GM12878 (cell line): ENCODE data around the gene AOPEP. TPM values are rescaled to one million over a fixed set of nuclear protein-coding genes. Genes with fewer than 3 reads are reported as not detected.

Experiments
- ATAC-seq: fragments of 200-7000 bp; cut with Tn5 transposase; 3 replicates; pipeline ENCODE4 v1.9.1; 2020; ENCODE audit warnings: mild to moderate bottlenecking, moderate library complexity
- BruUV-seq: library from RNA; stranded (reverse); fragments of 400-500 nt; replicated peaks from 2 replicates; lab custom pipeline; 2021; lab: Mats Ljungman, UMichigan
- CTCF ChIA-PET: fragments of 300-600 bp; sonication (Branson Sonifier 250); formaldehyde crosslinking; extraction: SDS; loops from one replicate; lab custom pipeline; 2021; ENCODE audit warnings: inconsistent platforms; lab: Yijun Ruan, JAX
- POLR2A ChIA-PET: fragments of 350-600 bp; formaldehyde crosslinking; extraction: SDS; loops from one replicate; lab custom pipeline; 2021; ENCODE audit warnings: inconsistent platforms; lab: Charles Lee
- RAD21 ChIA-PET: fragments of 300-600 bp; sonication (Branson Sonifier 250); formaldehyde crosslinking; loops from one replicate; lab custom pipeline; 2023; ENCODE audit warnings: antibody characterized with exemption; ENCODE audit not compliant: unreplicated experiment; lab: Charles Lee
- SMC1A ChIA-PET: fragments of 300-600 bp; sonication (Branson Sonifier 250); formaldehyde crosslinking; loops from one replicate; lab custom pipeline; 2023; ENCODE audit not compliant: unreplicated experiment, uncharacterized antibody; lab: Charles Lee
- DNase-seq: peaks from one replicate; pipeline ENCODE4 v3.0.0-alpha.2; 2011; ENCODE audit warnings: low read depth, low spot score
- FAIRE-seq: peaks from 3 replicates; lab custom pipeline; 2011; peaks lifted over from hg19 to GRCh38; lab: Jason Lieb, UNC
- H2AFZ ChIP-seq: 2 replicates; pipeline ENCODE4 v1.6.0; 2011; ENCODE audit warnings: low read depth, low read length, control low read depth; ENCODE audit not compliant: control insufficient read depth
- H3K27ac ChIP-seq: 2 replicates; pipeline ENCODE4 v1.5.1; 2011; ENCODE audit warnings: control low read depth; ENCODE audit not compliant: control insufficient read depth, insufficient read depth
- H3K27me3 ChIP-seq, 2 experiments: replicated peaks in 1 of 2; 2 replicates each; pipeline versions ENCODE4 v1.6.0 to v1.6.1; 2011; ENCODE audit warnings: low read length in 1 of 2; ENCODE audit not compliant: control insufficient read depth in 2 of 2, insufficient read depth in 2 of 2
- H3K36me3 ChIP-seq, 2 experiments: 2 replicates each; pipeline ENCODE4 v1.5.1; 2011; ENCODE audit warnings: low read length in 1 of 2; ENCODE audit not compliant: control insufficient read depth in 2 of 2, insufficient read depth in 2 of 2
- H3K4me1 ChIP-seq: 2 replicates; pipeline ENCODE4 v1.6.1; 2011; ENCODE audit warnings: mild to moderate bottlenecking, low read length, moderate library complexity, mixed read lengths; ENCODE audit not compliant: control insufficient read depth, insufficient read depth
- H3K4me2 ChIP-seq: 2 replicates; pipeline ENCODE4 v1.6.0; 2011; ENCODE audit warnings: control low read depth; ENCODE audit not compliant: control insufficient read depth, insufficient read depth
- H3K4me3 ChIP-seq: fragments of 200-600 bp; sonication (generic); 2 replicates; pipeline ENCODE4 v1.5.1; 2016
- H3K79me2 ChIP-seq: 2 replicates; pipeline ENCODE4 v1.6.0; 2011; ENCODE audit warnings: low read length; ENCODE audit not compliant: control insufficient read depth, insufficient read depth
- H3K9ac ChIP-seq: 2 replicates; pipeline ENCODE4 v1.8.0; 2011; ENCODE audit warnings: low read length, control low read depth, mixed read lengths; ENCODE audit not compliant: control insufficient read depth, insufficient read depth
- H3K9me3 ChIP-seq: replicated peaks from 3 replicates; pipeline ENCODE4 v1.5.1; 2011; ENCODE audit warnings: mild to moderate bottlenecking, low read length; ENCODE audit not compliant: control insufficient read depth, insufficient read depth
- H4K20me1 ChIP-seq: 2 replicates; pipeline ENCODE4 v1.6.0; 2011; ENCODE audit not compliant: control insufficient read depth, insufficient read depth
- ATF7 ChIP-seq: fragments of 450-650 bp; IDR thresholded peaks from 2 replicates; pipeline ENCODE4 v1.6.1; 2016; ENCODE audit warnings: low read depth, mild to moderate bottlenecking
- BHLHE40 ChIP-seq, 2 experiments: fragments of 450-650 bp in 1 of 2; IDR thresholded peaks; 2 replicates each; pipeline ENCODE4 v1.6.1; 2011 to 2017; ENCODE audit warnings: low read depth in 2 of 2, borderline replicate concordance in 1 of 2, improper control_type of control experiment in 1 of 2, low read length in 1 of 2, mild to moderate bottlenecking in 1 of 2
- CREM ChIP-seq: IDR thresholded peaks from 2 replicates; pipeline ENCODE4 v1.6.1; 2014; ENCODE audit warnings: antibody characterized with exemption, low read depth
- EGR1 ChIP-seq, 2 experiments: IDR thresholded peaks; 1 replicate in 1 of 2; 2 replicates in 1 of 2; pipeline ENCODE4 v1.6.1; 2011 to 2012; ENCODE audit warnings: low read depth in 2 of 2, low read length in 2 of 2, borderline replicate concordance in 1 of 2, mild to moderate bottlenecking in 1 of 2, moderate library complexity in 1 of 2
- FOXM1 ChIP-seq: IDR thresholded peaks from 2 replicates; pipeline ENCODE4 v1.6.1; 2012; ENCODE audit warnings: low read depth, mild to moderate bottlenecking, inconsistent platforms, low read length, moderate library complexity
- HDAC2 ChIP-seq: fragments of 200-600 bp; sonication (generic); IDR thresholded peaks from 2 replicates; pipeline ENCODE4 v1.6.1; 2017
- JUNB ChIP-seq: IDR thresholded peaks from 2 replicates; pipeline ENCODE4 v1.6.1; 2016; ENCODE audit warnings: antibody characterized with exemption, mild to moderate bottlenecking
- NFYB ChIP-seq: IDR thresholded peaks from 2 replicates; pipeline ENCODE4 v1.6.1; 2011; ENCODE audit warnings: low read depth, mild to moderate bottlenecking, low read length, improper control_type of control experiment, moderate library complexity; ENCODE audit not compliant: insufficient read depth
- RB1 ChIP-seq: fragments of 450-650 bp; formaldehyde crosslinking; IDR thresholded peaks from 2 replicates; pipeline ENCODE4 v1.6.1; 2017; ENCODE audit warnings: mild to moderate bottlenecking, borderline replicate concordance
- RELA ChIP-seq: fragments of 450-650 bp; IDR thresholded peaks from 2 replicates; pipeline ENCODE4 v1.8.0; 2014; ENCODE audit warnings: borderline replicate concordance; ENCODE audit not compliant: partially characterized antibody
- REST ChIP-seq: IDR thresholded peaks from 2 replicates; pipeline ENCODE4 v1.6.1; 2012; ENCODE audit warnings: mild to moderate bottlenecking, low read depth, low read length
- SMARCA5 ChIP-seq: fragments of 450-650 bp; IDR thresholded peaks from 2 replicates; pipeline ENCODE4 v1.6.1; 2017; ENCODE audit warnings: mild to moderate bottlenecking
- SMC3 ChIP-seq: IDR thresholded peaks from 2 replicates; pipeline ENCODE4 v1.6.1; 2011; ENCODE audit warnings: low read length, improper control_type of control experiment, borderline replicate concordance
- SRF ChIP-seq, 2 experiments: IDR thresholded peaks; 2 replicates each; pipeline ENCODE4 v1.6.1; 2011; ENCODE audit warnings: low read depth in 2 of 2, low read length in 2 of 2, mild to moderate bottlenecking in 1 of 2, moderate library complexity in 1 of 2
- STAT1 ChIP-seq: fragments of 450-650 bp; conservative IDR thresholded peaks from 2 replicates; pipeline ENCODE4 v1.6.1; 2014; ENCODE audit warnings: antibody characterized with exemption, mild to moderate bottlenecking
- SUZ12 ChIP-seq: fragments of 200-600 bp; sonication (generic); IDR thresholded peaks from one replicate; pipeline ENCODE4 v1.6.1; 2018; ENCODE audit warnings: antibody characterized with exemption, mild to moderate bottlenecking; ENCODE audit not compliant: unreplicated experiment
- YBX1 ChIP-seq: fragments of 450-650 bp; IDR thresholded peaks from 2 replicates; pipeline ENCODE4 v1.6.1; 2016; ENCODE audit warnings: antibody characterized with exemption
- ZNF687 ChIP-seq: fragments of 450-650 bp; IDR thresholded peaks from 2 replicates; pipeline ENCODE4 v1.6.1; 2017; ENCODE audit warnings: mild to moderate bottlenecking, moderate library complexity
- WGBS: methylation state at CpG from one replicate; pipeline ENCODE4 v1.1.6; 2016; ENCODE audit warnings: low lambda C conversion rate; ENCODE audit not compliant: insufficient replicate concordance, insufficient coverage; ENCODE audit errors: missing lambda C conversion rate; 5-methylcytosine and 5-hydroxymethylcytosine counted together
- in situ Hi-C: fragments of 300-500 bp; cut with MboI; formaldehyde crosslinking; loops from 9 replicates; pipeline ENCODE4 v1.14.3; 2018; ENCODE audit warnings: mixed read lengths
- intact Hi-C: fragments of 100-400 bp; cut with micrococcal nuclease; formaldehyde crosslinking; loops from one replicate; pipeline ENCODE4 v1.14.2; 2022; ENCODE audit not compliant: unreplicated experiment
- polyA plus RNA-seq, 11 experiments: library from polyadenylated mRNA; depleted of rRNA in 4 of 11; unstranded in 6 of 11; stranded (reverse) in 5 of 11; fragments of >200 nt; fragmentation: Nextera tagmentation in 4 of 11; fragmentation: Illumina TruSeq in 1 of 11; extraction: Ambion mirVana in 4 of 11; extraction: Trizol in 1 of 11; gene quantifications; 1 replicate in 1 of 11; 2 replicates in 10 of 11; pipeline versions ENCODE4 v1.2.1 to v1.2.3, GENCODE V29; 2011 to 2016; ENCODE audit warnings: inconsistent platforms in 2 of 11, missing spikeins in 2 of 11, low read depth in 1 of 11
- total RNA-seq, 4 experiments: library from RNA; depleted of rRNA in 3 of 4; stranded (reverse); fragments of >200 nt in 3 of 4; fragmentation: Illumina TruSeq in 1 of 4; extraction: Trizol in 1 of 4; gene quantifications; 2 replicates each; pipeline versions ENCODE4 v1.2.1 to v1.2.3, GENCODE V29; 2013 to 2021

AOPEP gene
- total and polyA plus RNA-seq, 10 of the 15 experiments (the other 5 are each of a cell fraction or from before 2014, with no cell fraction given) = 2.3 to 16.9 (median 10.1) TPM

- no TSS peak for BruUV-seq
- ChIA-PET CTCF (no interaction called here), SMC1A (no interaction called here), POLR2A (no interaction called here), RAD21 (no interaction called here)
- FAIRE-seq (no peak), DNase-seq (no peak), ATAC-seq (no peak)
- Histone ChIP-seq H3K27me3 (no peaks in the 10 kb centered on the region), H3K9ac (no peak overlapping the region), H4K20me1 (no peaks in the 10 kb centered on the region), H3K4me2 (no peak overlapping the region), H3K36me3 (no peaks in the 10 kb centered on the region), H3K9me3 (no peaks in the 10 kb centered on the region), H3K27ac (no peak overlapping the region), H3K79me2 (no peaks in the 10 kb centered on the region), H2AFZ (no peak overlapping the region), H3K4me1 (no peaks in the 10 kb centered on the region), H3K4me3 (no peak overlapping the region)
- intact Hi-C loops = no loop called here
- WGBS = 82% methylated on average over 4 of the region's 4 CpGs
- in situ Hi-C loops = no loop called here
- TF ChIP-seq HDAC2 (no peak), SMARCA5 (no peak), CREM (no peak), BHLHE40 (IDR thresholded peaks at IDR 0.05; ENCODE audit: borderline replicate concordance in 1 of 2, low read depth in 2 of 2, low read length in 1 of 2) (no peak), RELA (no peak), NFYB (no peak), JUNB (no peak), SUZ12 (no peak), REST (no peak), ZNF687 (no peak), ATF7 (no peak), FOXM1 (no peak), YBX1 (no peak), STAT1 (no peak), SMC3 (no peak), RB1 (no peak), EGR1 (IDR thresholded peaks at IDR 0.05; ENCODE audit: borderline replicate concordance in 1 of 2, low read depth in 2 of 2, low read length in 2 of 2) (no peak), SRF (IDR thresholded peaks at IDR 0.05; ENCODE audit: low read depth in 2 of 2, low read length in 2 of 2) (no peak)
Observed at GRCh38 chr9:94976077-94976476, 249.6 kb downstream of the AOPEP start.
